Spleen (tissue), 11 donors: Measurements from ENCODE around the gene TMOD2. TPM values are rescaled to one million over a fixed set of nuclear protein-coding genes. Genes with fewer than 3 reads are reported as not detected.
A peak's percentile ranks its signal among the peaks of the same experiment; 100 is the strongest.

Experiments
- DNase-seq: peaks from one replicate; pipeline ENCODE4 v3.0.0-alpha.2; 2020
- H3K27ac ChIP-seq, 8 donors: fragments of 200-600 bp; sonication (generic) in 7 of 8; 1 replicate in 4 of 8; 2 replicates in 4 of 8; pipeline versions ENCODE4 v1.5.0 to v1.8.0; 2016 to 2021; ENCODE audit warnings: inconsistent platforms in 4 of 8, mild to moderate bottlenecking in 4 of 8, moderate library complexity in 1 of 8
- H3K27me3 ChIP-seq, 7 donors: fragments of 200-600 bp; sonication (generic) in 6 of 7; replicated peaks in 1 of 7; 1 replicate in 4 of 7; 2 replicates in 3 of 7; pipeline versions ENCODE4 v1.5.0 to v1.8.0; 2016 to 2021; ENCODE audit warnings: inconsistent platforms in 3 of 7, mild to moderate bottlenecking in 1 of 7
- H3K36me3 ChIP-seq, 6 donors: fragments of 200-600 bp; sonication (generic) in 5 of 6; 1 replicate in 4 of 6; 2 replicates in 2 of 6; pipeline versions ENCODE4 v1.5.0 to v1.8.0; 2016 to 2021; ENCODE audit warnings: inconsistent platforms in 2 of 6
- H3K4me1 ChIP-seq, 6 donors: fragments of 200-600 bp; sonication (generic) in 5 of 6; 1 replicate in 3 of 6; 2 replicates in 3 of 6; pipeline versions ENCODE4 v1.5.0 to v1.8.0; 2016 to 2021; ENCODE audit warnings: inconsistent platforms in 3 of 6
- H3K4me3 ChIP-seq, 8 donors: fragments of 200-600 bp; sonication (generic) in 7 of 8; 1 replicate in 4 of 8; 2 replicates in 4 of 8; pipeline versions ENCODE4 v1.5.0 to v1.8.0; 2016 to 2021; ENCODE audit warnings: inconsistent platforms in 4 of 8, mild to moderate bottlenecking in 4 of 8, moderate library complexity in 2 of 8
- H3K9me3 ChIP-seq, 8 donors: fragments of 200-600 bp; sonication (generic) in 7 of 8; 1 replicate in 4 of 8; 2 replicates in 4 of 8; pipeline versions ENCODE4 v1.5.0 to v1.8.0; 2016 to 2021; ENCODE audit warnings: inconsistent platforms in 4 of 8
- CTCF ChIP-seq, 11 experiments: fragments of 200-600 bp in 7 of 11; fragments of 450-650 bp in 4 of 11; sonication (generic) in 4 of 11; IDR thresholded peaks in 8 of 11; conservative IDR thresholded peaks in 3 of 11; 1 replicate in 7 of 11; 2 replicates in 4 of 11; pipeline versions ENCODE4 v1.4.0 to v1.8.0; 2016 to 2021; ENCODE audit warnings: antibody characterized with exemption in 11 of 11, inconsistent platforms in 4 of 11, mild to moderate bottlenecking in 1 of 11
- POLR2A ChIP-seq, 3 donors: fragments of 450-650 bp; IDR thresholded peaks; one replicate each; pipeline ENCODE4 v1.5.1; 2017; ENCODE audit warnings: antibody characterized with exemption in 3 of 3, mild to moderate bottlenecking in 1 of 3
- POLR2AphosphoS5 ChIP-seq, 3 donors: sonication (generic); formaldehyde crosslinking; IDR thresholded peaks; one replicate each; pipeline ENCODE4 v1.5.1; 2017; ENCODE audit warnings: antibody characterized with exemption in 3 of 3
- WGBS, 5 donors: extraction: QIAGEN DNeasy Blood & Tissue Kit in 3 of 5; methylation state at CpG; one replicate each; pipeline versions ENCODE4 v1.1.5 to v1.1.7; 2013 to 2018; 5-methylcytosine and 5-hydroxymethylcytosine counted together
- intact Hi-C: fragments of 100-400 bp; cut with DNase I; formaldehyde crosslinking; loops from one replicate; pipeline ENCODE4 v1.15.0; 2023; ENCODE audit warnings: low total_unique reads
- polyA plus RNA-seq, 3 donors: library from polyadenylated mRNA; stranded (reverse); fragments of 200-250 nt; gene quantifications; one replicate each; pipeline ENCODE4 v1.2.1, GENCODE V29; 2013
- small RNA-seq, 4 donors: library from RNA; depleted of rRNA; stranded (forward); fragments of <200 nt; gene quantifications; one replicate each; pipeline ENCODE3, GENCODE V24; 2016
- total RNA-seq, 7 donors: library from RNA; depleted of rRNA in 3 of 7; stranded (reverse); fragments of >200 nt in 3 of 7; fragmentation: NEBNext Ultra II Directional in 4 of 7; extraction: Animal tissue kit (Norgen Biotek cat#: 25700) in 4 of 7; gene quantifications; one replicate each; pipeline versions ENCODE4 v1.1.0 to v1.2.1, GENCODE V29; 2016 to 2021
- donor health status: healthy with polysubstance abuse.
- donor health status: DM: no; HTN: no; CAD: no; lungs with moderate emphysema.
- donor health status: DM: no; HTN: no; CAD: no.
- donor health status: Bipolar disorder and iron deficiency.
- donor health status: healthy.
- donor health status: DM: no; HTN: no; CAD: no.
- donor health status: DM: yes; HTN: yes; CAD: no.

The TMOD2 gene
- total and polyA plus RNA-seq, 10 donors = 1.3 to 21.1 (median 14.2) TPM

- H3K27ac ChIP-seq = peak overlapping the region in 1 of 8 donors; percentile 7
- intact Hi-C loops = no loop called here
- peaks cover 0 to 46% (median 14%) of the 10 kb centered on the region in 6 donors for H3K4me1 ChIP-seq
- TF ChIP-seq POLR2A (IDR thresholded peaks at IDR 0.05) = no peak
- no peak for TF ChIP-seq POLR2AphosphoS5 (IDR thresholded peaks at IDR 0.05)
- TF ChIP-seq CTCF (IDR thresholded peaks at IDR 0.05 in 8 of 11, conservative IDR thresholded peaks at IDR 0.05 in 3 of 11) = no peak
- H3K9me3 ChIP-seq = no peaks in the 10 kb centered on the region
- no peak for DNase-seq
- H3K4me3 ChIP-seq = no peak overlapping the region
- H3K27me3 ChIP-seq = no peaks in the 10 kb centered on the region
- peaks cover 0 to 78% (median 48%) of the 10 kb centered on the region in 6 donors for H3K36me3 ChIP-seq
- 90 to 100% (median 92%) methylated on average over 1 of the region's 1 CpG for WGBS, 5 donors
Observed at GRCh38 chr15:51865317-51865716, 113.9 kb downstream of the TMOD2 start.

Small RNA genes within 50 kb of the gene (small RNA-seq; reads per million reads assigned to genes)
- gene AC090971.5 (0 reads per million in 4 donors), gene RF00017 (0 reads per million in 4 donors)

Other genes starting within 250 kb of the TMOD2 start
- 100 to 1,000 TPM in 2 of 7 donors, 10 to 100 TPM in 5; 57.9 to 140 (median 72.1) TPM for gene DMXL2, start 128.8 kb upstream of the TMOD2 start, total RNA-seq
- 10 to 100 TPM; 11.1 to 33.5 (median 21.1) TPM for gene DMXL2, start 128.8 kb upstream of the TMOD2 start, polyA plus RNA-seq
- gene SCG3, start 70.1 kb upstream of the TMOD2 start, total RNA-seq = under 1 TPM in 1 of 7 donors, not detected in 6; 0.16 TPM
- gene SCG3, start 70.1 kb upstream of the TMOD2 start, polyA plus RNA-seq = under 1 TPM in 1 of 3 donors, not detected in 2; 0.06 TPM
- gene LYSMD2, start 13.9 kb upstream of the TMOD2 start, total RNA-seq = 10 to 100 TPM; 18.1 to 41.7 (median 24.2) TPM
- gene LYSMD2, start 13.9 kb upstream of the TMOD2 start, polyA plus RNA-seq = 10 to 100 TPM; 32.7 to 39.0 (median 35.5) TPM
- gene TMOD3, start 78.1 kb downstream of the TMOD2 start, total RNA-seq = 10 to 100 TPM; 33.2 to 65.5 (median 55.5) TPM
- gene TMOD3, start 78.1 kb downstream of the TMOD2 start, polyA plus RNA-seq = 10 to 100 TPM in 2 of 3 donors, 1 to 10 TPM in 1; 8.9 to 12.4 (median 10.7) TPM
- gene LEO1, start 220.2 kb downstream of the TMOD2 start, total RNA-seq = 10 to 100 TPM; 15.2 to 19.5 (median 17.1) TPM
- 10 to 100 TPM in 1 of 3 donors, 1 to 10 TPM in 2; 7.6 to 10.4 (median 8.7) TPM for gene LEO1, start 220.2 kb downstream of the TMOD2 start, polyA plus RNA-seq